Liver (tissue), 9 donors: Measurements from ENCODE around the gene KCNQ1. TPM values are rescaled to one million over a fixed set of nuclear protein-coding genes. Genes with fewer than 3 reads are reported as not detected.

Source experiments
- DNase-seq: peaks from one replicate; pipeline ENCODE4 v3.0.0-alpha.2; 2017; ENCODE audit warnings: low spot score
- H3K27ac ChIP-seq, 2 donors: one replicate each; pipeline ENCODE4 v1.7.0; 2013; ENCODE audit warnings: inconsistent platforms in 2 of 2, low read length in 2 of 2, control low read depth in 1 of 2, low read depth in 1 of 2, mild to moderate bottlenecking in 1 of 2
- H3K27me3 ChIP-seq, 4 donors: one replicate each; pipeline versions ENCODE4 v1.6.1 to v1.7.0; 2013; ENCODE audit warnings: low read length in 3 of 4, inconsistent platforms in 1 of 4, mild to moderate bottlenecking in 1 of 4, moderate library complexity in 1 of 4; ENCODE audit not compliant: control insufficient read depth in 4 of 4, insufficient read depth in 4 of 4
- H3K36me3 ChIP-seq, 4 donors: one replicate each; pipeline versions ENCODE4 v1.6.1 to v1.7.0; 2013; ENCODE audit warnings: low read length in 3 of 4, mild to moderate bottlenecking in 3 of 4, low read depth in 1 of 4, moderate library complexity in 1 of 4; ENCODE audit not compliant: control insufficient read depth in 4 of 4, insufficient read depth in 3 of 4
- H3K4me1 ChIP-seq, 4 donors: one replicate each; pipeline versions ENCODE4 v1.6.1 to v1.7.0; 2013; ENCODE audit warnings: low read length in 3 of 4, mild to moderate bottlenecking in 3 of 4, moderate library complexity in 1 of 4; ENCODE audit not compliant: control insufficient read depth in 4 of 4, insufficient read depth in 4 of 4
- H3K4me3 ChIP-seq, 3 donors: one replicate each; pipeline versions ENCODE4 v1.6.1 to v1.7.0; 2013; ENCODE audit warnings: low read length in 3 of 3, control low read depth in 1 of 3, low read depth in 1 of 3, mild to moderate bottlenecking in 1 of 3
- H3K9ac ChIP-seq, 2 donors: one replicate each; pipeline ENCODE4 v1.7.0; 2013; ENCODE audit warnings: low read length in 2 of 2, mild to moderate bottlenecking in 2 of 2, moderate library complexity in 2 of 2, control low read depth in 1 of 2, low read depth in 1 of 2
- H3K9me3 ChIP-seq, 4 donors: one replicate each; pipeline versions ENCODE4 v1.6.1 to v1.7.0; 2013; ENCODE audit warnings: low read length in 3 of 4; ENCODE audit not compliant: control insufficient read depth in 4 of 4
- EGR1 ChIP-seq, 2 donors: IDR thresholded peaks; 2 replicates each; pipeline ENCODE4 v1.6.1; 2016 to 2018; ENCODE audit warnings: antibody characterized with exemption in 2 of 2, low read depth in 2 of 2
- FOXA1 ChIP-seq: IDR thresholded peaks from 2 replicates; pipeline ENCODE4 v1.6.1; 2016; ENCODE audit warnings: antibody characterized with exemption
- GABPA ChIP-seq, 2 donors: IDR thresholded peaks in 1 of 2; conservative IDR thresholded peaks in 1 of 2; 2 replicates each; pipeline ENCODE4 v1.6.1; 2016; ENCODE audit warnings: antibody characterized with exemption in 2 of 2, mild to moderate bottlenecking in 1 of 2, moderate library complexity in 1 of 2
- HNF4A ChIP-seq, 2 donors: conservative IDR thresholded peaks; 2 replicates each; pipeline ENCODE4 v1.6.1; 2016; ENCODE audit warnings: antibody characterized with exemption in 2 of 2, mild to moderate bottlenecking in 2 of 2
- JUND ChIP-seq, 2 donors: IDR thresholded peaks; 2 replicates each; pipeline ENCODE4 v1.6.1; 2016; ENCODE audit warnings: antibody characterized with exemption in 2 of 2
- NR2F2 ChIP-seq: IDR thresholded peaks from 2 replicates; pipeline ENCODE4 v1.6.1; 2016; ENCODE audit warnings: antibody characterized with exemption
- RAD21 ChIP-seq, 2 donors: IDR thresholded peaks; 2 replicates each; pipeline ENCODE4 v1.6.1; 2016; ENCODE audit warnings: antibody characterized with exemption in 2 of 2, mild to moderate bottlenecking in 2 of 2
- RXRA ChIP-seq, 2 donors: IDR thresholded peaks; 2 replicates each; pipeline ENCODE4 v1.6.1; 2017 to 2018; ENCODE audit warnings: antibody characterized with exemption in 2 of 2, mild to moderate bottlenecking in 1 of 2
- SP1 ChIP-seq: IDR thresholded peaks from 2 replicates; pipeline ENCODE4 v1.6.1; 2018; ENCODE audit warnings: antibody characterized with exemption, mild to moderate bottlenecking
- YY1 ChIP-seq: IDR thresholded peaks from 2 replicates; pipeline ENCODE4 v1.6.1; 2016; ENCODE audit warnings: antibody characterized with exemption, mild to moderate bottlenecking
- WGBS: extraction: QIAGEN DNeasy Blood & Tissue Kit; methylation state at CpG from one replicate; pipeline ENCODE4 v1.1.7; 2013; 5-methylcytosine and 5-hydroxymethylcytosine counted together
- polyA plus RNA-seq, 2 donors: library from polyadenylated mRNA; stranded (reverse) in 1 of 2; unstranded in 1 of 2; fragments of 200-250 nt in 1 of 2; fragments of >200 nt in 1 of 2; fragmentation: Nextera tagmentation in 1 of 2; extraction: Ambion mirVana in 1 of 2; gene quantifications; one replicate each; pipeline versions ENCODE4 v1.2.1 to v1.2.3, GENCODE V29; 2013 to 2015
- total RNA-seq, 2 donors: library from RNA; depleted of rRNA; stranded (reverse); fragments of >200 nt; gene quantifications; one replicate each; pipeline ENCODE4 v1.2.3, GENCODE V29; 2014
- TF ChIP-seq, protein P1 (sequence below): fragments of 150-350 bp; IDR thresholded peaks from 2 replicates; pipeline ENCODE4 v1.5.1; 2017; ENCODE audit warnings: improper control_type of control experiment, low read depth, low read length; ENCODE audit not compliant: missing input control
- TF ChIP-seq, protein P2 (sequence below): IDR thresholded peaks from 2 replicates; pipeline ENCODE4 v1.6.1; 2016; ENCODE audit warnings: antibody characterized with exemption
- TF ChIP-seq, protein P3 (sequence below): IDR thresholded peaks from 2 replicates; pipeline ENCODE4 v1.6.1; 2016; ENCODE audit warnings: antibody characterized with exemption
- TF ChIP-seq, protein P4 (sequence below): IDR thresholded peaks from 2 replicates; pipeline ENCODE4 v1.6.1; 2016; ENCODE audit warnings: antibody characterized with exemption
- TF ChIP-seq, protein P5 (sequence below): IDR thresholded peaks from 2 replicates; pipeline ENCODE4 v1.6.1; 2016; ENCODE audit warnings: antibody characterized with exemption, mild to moderate bottlenecking
- donor health status: healthy.
- donor health status: healthy.
- donor health status: healthy.
- donor health status: healthy.
- donor health status: healthy.

KCNQ1 gene
- total and polyA plus RNA-seq, 4 donors = 0.31 to 2.2 (median 1.5) TPM

DNA sequence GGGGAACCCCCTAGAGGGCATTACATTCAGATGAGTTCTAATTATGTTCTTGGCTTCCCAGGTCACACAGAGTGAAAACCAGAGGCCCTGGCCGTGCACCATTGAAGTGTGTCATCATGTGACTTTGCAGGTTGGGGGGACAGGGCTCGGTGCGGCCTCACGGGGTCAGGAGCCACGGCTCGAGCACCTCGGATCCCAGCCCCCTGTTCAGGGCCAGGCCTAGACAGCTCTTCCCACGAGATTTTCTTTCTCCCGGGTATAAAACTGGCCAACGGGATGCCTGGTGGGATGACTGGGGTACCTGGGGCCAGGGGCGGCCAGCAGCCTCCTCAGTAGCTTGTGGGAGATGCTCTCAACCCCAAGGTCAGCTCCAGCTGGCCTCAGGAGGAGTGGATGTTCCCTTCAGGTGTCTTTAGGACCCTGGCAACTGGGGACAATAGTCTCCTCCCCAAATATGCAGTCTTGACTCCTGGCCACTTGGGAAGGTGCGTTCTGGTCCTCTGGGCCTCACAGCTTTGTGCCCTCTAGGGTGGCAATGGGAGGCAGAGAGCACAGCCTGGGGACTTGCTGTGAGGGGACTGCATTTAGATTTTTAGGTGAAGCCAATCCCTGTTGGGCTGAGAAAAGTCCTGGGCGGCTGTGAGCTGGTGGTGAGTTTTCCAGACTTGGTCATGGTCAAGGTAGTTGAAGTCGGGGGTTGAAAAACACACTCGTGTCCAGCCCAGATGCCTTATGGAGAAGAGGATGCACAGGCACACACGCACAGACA lies 95.6 kb downstream of the KCNQ1 start:
- H3K36me3 ChIP-seq = no peaks in the 10 kb centered on the region
- no peak for DNase-seq
- peaks cover 2 to 8% (median 4%) of the 10 kb centered on the region in 4 donors for H3K4me1 ChIP-seq
- no peaks in the 10 kb centered on the region for H3K27me3 ChIP-seq
- TF ChIP-seq JUND (IDR thresholded peaks at IDR 0.05) (no peak), RAD21 (IDR thresholded peaks at IDR 0.05) (no peak), EGR1 (IDR thresholded peaks at IDR 0.05; ENCODE audit: low read depth in 2 of 2) (no peak), RXRA (IDR thresholded peaks at IDR 0.05) (no peak), FOXA1 (no peak), SP1 (no peak), HNF4A (conservative IDR thresholded peaks at IDR 0.05) (no peak), YY1 (no peak), NR2F2 (no peak), GABPA (IDR thresholded peaks at IDR 0.05 in 1 of 2, conservative IDR thresholded peaks at IDR 0.05 in 1 of 2) (no peak)
- TF ChIP-seq, protein P1, sequence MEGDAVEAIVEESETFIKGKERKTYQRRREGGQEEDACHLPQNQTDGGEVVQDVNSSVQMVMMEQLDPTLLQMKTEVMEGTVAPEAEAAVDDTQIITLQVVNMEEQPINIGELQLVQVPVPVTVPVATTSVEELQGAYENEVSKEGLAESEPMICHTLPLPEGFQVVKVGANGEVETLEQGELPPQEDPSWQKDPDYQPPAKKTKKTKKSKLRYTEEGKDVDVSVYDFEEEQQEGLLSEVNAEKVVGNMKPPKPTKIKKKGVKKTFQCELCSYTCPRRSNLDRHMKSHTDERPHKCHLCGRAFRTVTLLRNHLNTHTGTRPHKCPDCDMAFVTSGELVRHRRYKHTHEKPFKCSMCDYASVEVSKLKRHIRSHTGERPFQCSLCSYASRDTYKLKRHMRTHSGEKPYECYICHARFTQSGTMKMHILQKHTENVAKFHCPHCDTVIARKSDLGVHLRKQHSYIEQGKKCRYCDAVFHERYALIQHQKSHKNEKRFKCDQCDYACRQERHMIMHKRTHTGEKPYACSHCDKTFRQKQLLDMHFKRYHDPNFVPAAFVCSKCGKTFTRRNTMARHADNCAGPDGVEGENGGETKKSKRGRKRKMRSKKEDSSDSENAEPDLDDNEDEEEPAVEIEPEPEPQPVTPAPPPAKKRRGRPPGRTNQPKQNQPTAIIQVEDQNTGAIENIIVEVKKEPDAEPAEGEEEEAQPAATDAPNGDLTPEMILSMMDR = no peak
- TF ChIP-seq, protein P2, sequence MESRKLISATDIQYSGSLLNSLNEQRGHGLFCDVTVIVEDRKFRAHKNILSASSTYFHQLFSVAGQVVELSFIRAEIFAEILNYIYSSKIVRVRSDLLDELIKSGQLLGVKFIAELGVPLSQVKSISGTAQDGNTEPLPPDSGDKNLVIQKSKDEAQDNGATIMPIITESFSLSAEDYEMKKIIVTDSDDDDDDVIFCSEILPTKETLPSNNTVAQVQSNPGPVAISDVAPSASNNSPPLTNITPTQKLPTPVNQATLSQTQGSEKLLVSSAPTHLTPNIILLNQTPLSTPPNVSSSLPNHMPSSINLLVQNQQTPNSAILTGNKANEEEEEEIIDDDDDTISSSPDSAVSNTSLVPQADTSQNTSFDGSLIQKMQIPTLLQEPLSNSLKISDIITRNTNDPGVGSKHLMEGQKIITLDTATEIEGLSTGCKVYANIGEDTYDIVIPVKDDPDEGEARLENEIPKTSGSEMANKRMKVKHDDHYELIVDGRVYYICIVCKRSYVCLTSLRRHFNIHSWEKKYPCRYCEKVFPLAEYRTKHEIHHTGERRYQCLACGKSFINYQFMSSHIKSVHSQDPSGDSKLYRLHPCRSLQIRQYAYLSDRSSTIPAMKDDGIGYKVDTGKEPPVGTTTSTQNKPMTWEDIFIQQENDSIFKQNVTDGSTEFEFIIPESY = no peak
- TF ChIP-seq, protein P3, sequence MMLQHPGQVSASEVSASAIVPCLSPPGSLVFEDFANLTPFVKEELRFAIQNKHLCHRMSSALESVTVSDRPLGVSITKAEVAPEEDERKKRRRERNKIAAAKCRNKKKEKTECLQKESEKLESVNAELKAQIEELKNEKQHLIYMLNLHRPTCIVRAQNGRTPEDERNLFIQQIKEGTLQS = no peak
- TF ChIP-seq, protein P4, sequence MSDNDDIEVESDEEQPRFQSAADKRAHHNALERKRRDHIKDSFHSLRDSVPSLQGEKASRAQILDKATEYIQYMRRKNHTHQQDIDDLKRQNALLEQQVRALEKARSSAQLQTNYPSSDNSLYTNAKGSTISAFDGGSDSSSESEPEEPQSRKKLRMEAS = no peak
- TF ChIP-seq, protein P5, sequence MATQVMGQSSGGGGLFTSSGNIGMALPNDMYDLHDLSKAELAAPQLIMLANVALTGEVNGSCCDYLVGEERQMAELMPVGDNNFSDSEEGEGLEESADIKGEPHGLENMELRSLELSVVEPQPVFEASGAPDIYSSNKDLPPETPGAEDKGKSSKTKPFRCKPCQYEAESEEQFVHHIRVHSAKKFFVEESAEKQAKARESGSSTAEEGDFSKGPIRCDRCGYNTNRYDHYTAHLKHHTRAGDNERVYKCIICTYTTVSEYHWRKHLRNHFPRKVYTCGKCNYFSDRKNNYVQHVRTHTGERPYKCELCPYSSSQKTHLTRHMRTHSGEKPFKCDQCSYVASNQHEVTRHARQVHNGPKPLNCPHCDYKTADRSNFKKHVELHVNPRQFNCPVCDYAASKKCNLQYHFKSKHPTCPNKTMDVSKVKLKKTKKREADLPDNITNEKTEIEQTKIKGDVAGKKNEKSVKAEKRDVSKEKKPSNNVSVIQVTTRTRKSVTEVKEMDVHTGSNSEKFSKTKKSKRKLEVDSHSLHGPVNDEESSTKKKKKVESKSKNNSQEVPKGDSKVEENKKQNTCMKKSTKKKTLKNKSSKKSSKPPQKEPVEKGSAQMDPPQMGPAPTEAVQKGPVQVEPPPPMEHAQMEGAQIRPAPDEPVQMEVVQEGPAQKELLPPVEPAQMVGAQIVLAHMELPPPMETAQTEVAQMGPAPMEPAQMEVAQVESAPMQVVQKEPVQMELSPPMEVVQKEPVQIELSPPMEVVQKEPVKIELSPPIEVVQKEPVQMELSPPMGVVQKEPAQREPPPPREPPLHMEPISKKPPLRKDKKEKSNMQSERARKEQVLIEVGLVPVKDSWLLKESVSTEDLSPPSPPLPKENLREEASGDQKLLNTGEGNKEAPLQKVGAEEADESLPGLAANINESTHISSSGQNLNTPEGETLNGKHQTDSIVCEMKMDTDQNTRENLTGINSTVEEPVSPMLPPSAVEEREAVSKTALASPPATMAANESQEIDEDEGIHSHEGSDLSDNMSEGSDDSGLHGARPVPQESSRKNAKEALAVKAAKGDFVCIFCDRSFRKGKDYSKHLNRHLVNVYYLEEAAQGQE = no peak
- no peak overlapping the region for H3K27ac ChIP-seq
- H3K9ac ChIP-seq = no peak overlapping the region
- H3K4me3 ChIP-seq = no peak overlapping the region
- H3K9me3 ChIP-seq = no peaks in the 10 kb centered on the region
- 92% methylated on average over 16 of the region's 16 CpGs for WGBS
